Endothelial cell of umbilical vein (primary cell): ENCODE results near the gene MRPL2.

Source experiments
- CTCF ChIP-seq, 2 donors: IDR thresholded peaks; 1 replicate in 1 of 2; 2 replicates in 1 of 2; pipeline ENCODE4 v1.5.1; 2011; ENCODE audit warnings: low read length in 2 of 2, mild to moderate bottlenecking in 2 of 2, moderate library complexity in 2 of 2, control low read depth in 1 of 2, inconsistent platforms in 1 of 2, low read depth in 1 of 2; ENCODE audit not compliant: insufficient read depth in 1 of 2; ENCODE audit errors: extremely low read depth in 1 of 2
- EZH2 ChIP-seq: IDR thresholded peaks from 2 replicates; pipeline ENCODE4 v1.6.1; 2012; ENCODE audit warnings: borderline replicate concordance, low read depth, mild to moderate bottlenecking, moderate library complexity, low read length, inconsistent platforms; ENCODE audit not compliant: severe bottlenecking

- TF ChIP-seq CTCF (IDR thresholded peaks at IDR 0.05; ENCODE audit: extremely low read depth in 1 of 2, insufficient read depth in 1 of 2, low read depth in 1 of 2, low read length in 2 of 2), result no peak
- TF ChIP-seq EZH2, result no peak
Measured at GRCh38 chr6:43060034-43060754, 960 bp upstream of the MRPL2 start.
